GM21515 (cell line): ENCODE data around the gene C12orf75.
"Not testable (repeated sequence)": the region's sequence is repeated elsewhere in the genome, so short reads cannot be mapped to it uniquely, and the experiment has no call there.

Experiments
- ATAC-seq: cut with Tn5 transposase; IDR thresholded peaks from one replicate; pipeline ENCODE4 v1.9.1; 2021; ENCODE audit not compliant: unreplicated experiment

C12orf75 gene

DNA sequence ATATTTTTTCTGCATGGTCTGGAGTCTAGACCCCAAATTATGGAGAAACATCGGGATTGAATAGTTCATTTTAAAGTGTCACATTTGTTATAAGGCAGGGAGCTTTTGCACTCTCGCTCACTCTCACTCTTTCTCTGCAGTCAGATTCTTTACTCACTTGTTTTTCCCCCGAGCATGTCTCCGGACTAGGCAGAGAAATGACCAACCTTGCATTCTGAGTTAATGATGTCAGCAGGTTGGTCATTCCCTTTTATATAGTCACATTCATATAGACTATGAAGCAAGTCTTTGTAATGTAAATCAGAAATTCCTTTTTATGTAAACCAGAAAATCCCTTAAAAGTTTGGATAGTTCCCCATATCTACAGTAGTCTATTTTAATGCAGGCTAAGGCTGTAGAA lies 4.1 kb downstream of the C12orf75 start:
- ATAC-seq, result no peak

- no peak for ATAC-seq
Observed at GRCh38 chr12:105335856-105336255, 5.4 kb downstream of the C12orf75 start.

DNA sequence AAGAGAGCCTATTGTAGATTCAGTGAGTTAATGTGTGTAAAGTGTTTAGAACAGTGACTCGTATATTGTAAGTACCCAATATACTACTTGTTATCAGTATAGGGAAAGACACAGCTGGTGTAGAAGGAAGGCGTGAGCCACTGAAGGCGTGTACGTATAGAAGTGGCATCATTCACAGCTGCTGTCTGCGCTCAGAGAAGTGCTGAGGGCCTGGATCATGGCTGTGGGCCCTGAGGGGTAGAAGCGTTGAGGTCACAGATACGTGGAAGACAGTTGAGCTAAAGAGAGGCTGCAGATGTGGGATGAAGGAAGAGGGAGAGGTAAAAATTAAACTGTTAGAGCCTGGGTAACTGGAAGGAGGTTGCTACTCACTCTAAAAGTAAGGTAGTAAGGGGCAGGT lies 5.9 kb downstream of the C12orf75 start:
- ATAC-seq, result no peak

DNA sequence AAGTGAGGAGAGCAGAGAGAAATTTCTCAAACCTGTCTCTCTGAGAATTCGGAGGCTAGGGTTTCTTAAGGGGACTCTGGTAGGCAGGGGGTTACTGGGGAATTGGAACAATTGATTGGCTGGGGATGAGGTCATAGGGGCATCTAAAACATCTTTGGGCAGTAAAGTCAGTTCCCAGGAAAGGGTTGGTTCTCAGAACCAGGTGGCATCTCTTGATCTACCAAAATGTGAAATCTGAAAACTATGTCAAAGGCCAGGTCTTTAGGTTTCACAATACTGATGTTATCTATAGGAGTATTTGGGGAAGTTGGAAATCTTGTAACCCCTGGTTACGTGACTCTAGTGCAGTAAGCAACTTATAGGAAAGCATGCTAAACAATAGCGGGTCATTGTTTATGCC lies 6.9 kb downstream of the C12orf75 start:
- no peak for ATAC-seq

DNA sequence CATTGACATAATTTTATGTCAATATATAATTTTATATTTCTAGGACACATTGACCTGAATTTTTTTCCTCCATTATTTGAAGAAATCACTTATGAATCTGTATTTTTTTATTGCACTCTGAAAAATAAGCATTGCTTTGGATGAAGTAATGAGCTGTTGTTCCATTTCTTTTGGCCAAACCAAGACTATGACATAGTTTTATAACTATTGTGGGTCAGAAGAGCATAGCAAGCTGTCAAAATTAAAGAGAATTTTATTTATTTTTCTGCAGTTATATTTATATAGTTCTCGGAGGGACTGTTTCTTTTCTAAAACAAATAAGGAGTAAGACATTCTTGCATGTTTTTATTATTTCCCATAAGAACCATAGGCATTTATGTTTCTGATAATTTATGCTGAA lies 8.5 kb downstream of the C12orf75 start:
- no peak for ATAC-seq

DNA sequence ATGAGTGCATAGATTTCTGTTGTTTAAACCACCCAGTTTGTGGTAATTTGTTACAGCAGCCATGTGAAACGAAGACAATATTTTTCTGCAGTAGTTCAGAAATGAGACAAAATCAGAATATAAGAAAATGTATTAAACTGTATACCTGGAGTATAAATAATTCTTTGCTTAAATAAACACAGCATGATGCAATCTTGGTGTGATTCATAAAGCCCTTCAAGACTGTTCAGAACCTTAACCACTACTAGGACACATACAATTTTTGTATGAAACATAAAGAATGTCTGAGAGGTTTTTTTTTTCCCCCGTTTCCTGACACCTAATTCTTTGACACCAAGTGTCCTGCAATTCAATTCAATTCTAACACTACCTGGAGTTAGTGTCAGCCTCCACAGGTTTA lies 10.5 kb downstream of the C12orf75 start:
- ATAC-seq, result no peak

DNA sequence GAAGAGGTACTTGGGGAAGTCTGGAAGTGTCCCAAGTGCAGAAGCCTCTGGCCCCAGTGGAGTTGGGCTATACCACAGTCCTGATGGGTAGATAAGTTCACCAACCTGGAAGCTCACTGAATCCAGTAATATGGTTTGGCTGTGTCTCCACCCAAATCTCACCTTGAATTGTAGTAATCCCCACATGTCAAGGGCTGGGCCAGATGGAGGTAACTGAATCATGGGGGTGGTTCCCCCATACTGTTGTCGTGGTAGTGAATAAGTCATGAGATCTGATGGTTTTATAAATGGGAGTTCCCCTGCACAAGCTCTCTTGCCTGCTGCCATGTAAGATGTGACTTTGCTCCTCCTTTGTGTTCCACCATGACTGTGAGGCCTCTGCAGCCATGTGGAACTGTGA lies 11.1 kb downstream of the C12orf75 start:
- not testable (repeated sequence) for ATAC-seq

- ATAC-seq, result no peak
Observed at GRCh38 chr12:105342464-105342863, 12.0 kb downstream of the C12orf75 start.

DNA sequence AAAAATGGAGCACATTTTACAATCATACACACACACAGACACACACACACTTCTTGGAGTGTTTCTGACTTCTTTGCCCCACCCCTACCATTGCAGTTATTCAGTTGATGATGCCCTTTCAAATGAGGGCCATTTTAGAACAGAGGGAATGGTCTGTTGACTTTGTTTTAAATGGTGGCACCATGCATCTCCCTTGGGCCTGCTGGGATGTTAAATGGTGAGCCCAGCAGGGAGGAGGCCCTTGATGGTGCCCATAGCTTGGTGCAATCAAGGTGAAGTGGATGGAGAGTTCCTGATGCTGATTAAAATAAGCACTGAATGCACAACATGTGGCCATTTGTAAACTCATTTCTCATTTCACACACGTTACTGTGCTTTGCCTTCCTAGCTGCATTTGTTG lies 13.3 kb downstream of the C12orf75 start:
- no peak for ATAC-seq

- no peak for ATAC-seq
Observed at GRCh38 chr12:105347499-105347898, 17.0 kb downstream of the C12orf75 start.

DNA sequence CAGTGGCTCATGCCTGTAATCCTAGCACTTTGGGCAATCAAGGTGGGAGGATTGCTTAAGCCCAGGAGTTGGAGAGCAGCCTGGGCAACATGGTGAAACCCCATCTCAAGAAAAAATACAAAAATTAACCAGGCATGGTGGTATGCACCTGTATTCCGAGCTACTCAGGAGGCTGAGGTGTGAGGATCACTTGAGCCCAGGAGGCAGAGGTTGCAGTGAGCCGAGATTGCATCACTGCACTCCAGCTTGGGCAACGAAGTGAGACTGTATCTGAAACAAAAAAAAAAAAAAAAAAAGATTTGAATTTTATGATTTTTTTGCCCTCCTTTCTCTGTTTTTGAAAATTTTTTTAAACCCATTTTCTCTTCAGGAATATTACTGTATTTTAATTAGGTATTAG lies 17.7 kb downstream of the C12orf75 start:
- ATAC-seq, result no peak

- ATAC-seq, result no peak
Observed at GRCh38 chr12:105348561-105348960, 18.1 kb downstream of the C12orf75 start.

GRCh38 chr12:105349138-105349537 lies 18.6 kb downstream of the C12orf75 start:
- no peak for ATAC-seq

GRCh38 chr12:105351523-105351922 lies 21.0 kb downstream of the C12orf75 start:
- ATAC-seq, result peak; percentile 29

DNA sequence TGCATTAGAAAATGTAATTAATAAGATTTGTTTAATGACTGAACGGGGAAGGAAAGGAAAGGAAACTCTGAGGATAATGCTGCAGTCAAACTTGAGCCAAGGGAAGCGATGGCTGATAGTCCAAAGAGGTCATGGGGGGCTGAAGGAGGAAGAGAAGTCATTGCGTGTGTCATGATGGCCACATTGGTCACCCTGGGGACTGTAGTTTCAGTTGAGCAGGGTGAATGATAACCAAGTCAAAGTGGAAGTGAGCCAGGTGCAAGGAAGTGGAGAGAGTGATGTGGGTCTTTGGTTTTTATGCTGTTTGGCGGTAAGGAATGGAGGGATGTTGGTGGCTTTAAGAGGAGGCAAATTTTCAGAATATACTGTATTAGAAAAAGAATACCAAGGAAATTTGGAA lies 21.6 kb downstream of the C12orf75 start:
- peak; percentile 71 for ATAC-seq

DNA sequence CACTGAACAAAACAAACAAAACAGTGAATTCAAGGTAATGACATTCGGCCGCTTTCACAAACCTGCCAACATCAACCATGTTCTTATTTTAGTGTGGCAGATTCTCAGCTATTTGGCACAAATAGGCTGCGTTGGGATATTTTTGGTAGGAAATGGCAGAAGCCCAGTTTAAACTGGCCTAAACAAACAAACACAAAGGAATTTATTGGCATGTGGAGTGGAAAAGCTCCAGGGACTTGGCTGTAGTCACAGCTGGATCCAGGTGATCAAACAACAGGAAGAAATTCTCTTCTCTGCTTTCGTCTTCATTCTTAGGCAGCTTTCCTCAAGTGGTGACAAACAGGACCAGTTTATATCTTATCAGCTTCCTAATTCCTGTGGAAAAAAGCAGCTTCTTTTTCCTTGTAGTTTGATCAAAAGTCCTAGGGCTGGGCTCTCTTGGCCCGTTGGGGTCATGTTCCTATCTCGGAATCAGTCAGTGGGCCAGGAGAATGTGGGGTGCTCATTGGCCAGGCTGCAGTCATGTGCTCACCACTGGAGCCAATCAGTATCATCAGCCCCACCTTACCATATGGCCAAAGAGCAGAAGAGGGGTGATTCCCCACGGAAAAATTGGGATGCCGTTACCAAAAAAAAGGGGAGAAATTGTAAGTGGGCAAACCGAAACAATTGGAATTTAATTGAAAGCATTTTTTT lies 22.6 kb downstream of the C12orf75 start:
- no peak for ATAC-seq

- ATAC-seq, result no peak
Observed at GRCh38 chr12:105355752-105356151, 25.3 kb downstream of the C12orf75 start.

- peak; percentile 81 for ATAC-seq
Observed at GRCh38 chr12:105357162-105357691, 26.7 kb downstream of the C12orf75 start.

DNA sequence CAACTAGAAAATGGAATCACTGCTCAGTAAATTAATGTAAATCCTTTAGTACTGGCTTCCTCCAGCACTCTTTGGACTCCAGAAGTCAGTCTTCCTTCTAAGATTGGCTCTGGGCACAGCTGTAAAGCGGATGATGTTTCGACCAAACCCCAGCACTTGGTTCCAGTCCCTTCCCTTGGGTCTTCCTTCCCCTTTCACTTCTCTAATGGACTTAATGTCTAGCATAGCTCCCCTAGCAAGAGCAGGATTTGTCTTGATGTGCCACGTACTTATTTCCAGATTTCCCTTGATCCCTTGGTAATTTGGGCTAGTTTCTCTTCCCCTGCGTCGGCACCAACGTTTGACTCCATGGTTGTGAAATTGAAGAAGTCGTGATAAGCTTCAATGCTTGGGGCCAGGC lies 28.3 kb downstream of the C12orf75 start:
- peak; percentile 49 for ATAC-seq

DNA sequence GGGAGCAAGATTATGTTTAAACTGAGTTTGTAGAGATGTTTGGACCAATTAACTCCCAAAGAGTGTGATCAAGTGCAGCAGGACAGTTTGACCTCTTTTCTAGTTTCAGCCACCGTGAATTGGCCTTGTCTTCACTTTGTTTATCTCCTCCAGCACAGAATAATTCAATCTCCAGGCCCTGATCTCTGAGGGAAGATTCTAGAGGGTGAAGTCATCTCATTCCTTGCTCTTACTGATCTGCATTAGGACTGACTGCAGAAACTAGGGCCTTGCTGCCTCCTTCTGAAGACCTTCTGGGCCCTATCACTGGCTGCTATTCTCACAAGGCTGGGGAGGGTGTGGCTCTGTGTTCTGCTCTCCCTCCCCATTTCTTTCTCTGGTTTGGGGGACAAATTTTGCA lies 29.4 kb downstream of the C12orf75 start:
- no peak for ATAC-seq

GRCh38 chr12:105363890-105364289 lies 33.4 kb downstream of the C12orf75 start:
- no peak for ATAC-seq

DNA sequence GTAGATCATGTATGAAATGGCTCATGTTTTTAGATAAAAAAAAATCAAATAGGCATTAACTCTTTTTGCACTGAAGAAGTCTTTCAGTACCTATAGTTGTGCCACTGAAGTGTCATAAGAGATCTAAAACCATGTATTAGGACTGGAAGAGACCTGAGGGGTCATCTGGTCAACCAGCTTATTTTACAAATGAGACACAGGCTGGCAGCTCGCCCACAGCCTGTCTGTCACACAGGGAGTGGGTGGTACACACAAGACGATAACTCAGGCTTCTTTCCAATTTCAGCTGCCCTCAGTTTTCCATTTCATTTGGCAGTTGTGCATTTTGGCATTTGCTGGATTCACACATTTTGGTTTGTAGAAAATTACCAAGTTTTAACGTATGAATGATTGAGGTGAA lies 34.7 kb downstream of the C12orf75 start:
- ATAC-seq, result no peak

DNA sequence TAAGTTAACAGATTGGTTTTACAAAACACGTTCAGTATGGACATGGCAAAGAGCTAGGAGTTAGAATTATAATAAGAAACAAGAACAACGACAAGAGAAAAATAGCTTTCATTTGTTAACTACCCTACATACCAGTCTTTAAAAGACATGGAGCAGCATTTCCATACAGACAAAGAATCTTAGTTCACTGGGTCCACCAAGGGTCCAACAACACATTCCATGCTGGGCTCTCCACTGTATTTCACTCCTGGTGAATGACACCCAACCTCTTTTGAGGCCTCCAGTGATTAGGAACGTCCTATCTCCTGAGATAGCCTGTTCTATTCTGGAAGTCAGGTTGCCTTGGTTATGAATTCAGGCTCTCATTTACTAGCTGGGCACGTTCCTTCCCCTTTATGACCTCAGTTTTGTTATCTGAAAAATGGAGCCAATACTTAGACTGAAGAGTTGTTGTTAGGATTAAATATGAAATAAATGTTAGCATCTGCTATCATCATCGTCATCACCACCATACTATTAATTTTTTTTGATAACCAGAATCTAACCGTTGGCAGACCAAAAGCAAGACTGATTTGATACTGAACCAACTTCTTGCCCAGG lies 37.7 kb downstream of the C12orf75 start:
- ATAC-seq, result no peak
